ENCODE measurements around the gene SLC36A4.

The SLC36A4 gene

DNA sequence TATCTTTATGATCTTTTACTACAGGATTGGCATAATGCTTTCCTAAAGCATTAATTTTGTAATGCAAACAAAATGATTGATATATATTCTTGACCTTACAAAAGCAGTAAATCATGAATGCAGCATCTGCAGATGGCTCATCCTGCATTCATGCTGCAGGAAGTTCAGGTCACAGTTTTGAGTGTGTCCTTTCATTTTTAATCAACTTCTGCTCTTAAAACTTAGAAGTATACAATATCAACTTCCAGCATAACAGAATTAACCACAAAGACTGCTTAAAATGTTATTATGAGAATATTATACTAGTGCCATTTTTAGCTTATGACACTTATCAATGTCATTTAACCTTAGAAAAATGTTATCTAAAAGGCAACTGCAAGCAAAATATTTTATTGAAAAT, 54.0 kb downstream of the SLC36A4 start:
- Histone ChIP-seq H3K27ac (no peak overlapping the region), H3K4me3 (no peak overlapping the region), H3K36me3 (peaks cover 0 to 15% (median 5%) of the 10 kb centered on the region in 11 experiments; a peak in 8 of 22 replicates), H3K4me1 (no peaks in the 10 kb centered on the region), H3K9ac (no peak overlapping the region), H3K27me3 (no peaks in the 10 kb centered on the region), H3K4me2 (no peak overlapping the region), H3K9me3 (replicated peaks in 1 of 11) (no peaks in the 10 kb centered on the region), H4K20me1 (no peaks in the 10 kb centered on the region)
- no peak for TF ChIP-seq Cebpa-rat (IDR thresholded peaks at IDR 0.05)

GRCh38 chr11:93143186-93143585, 54.6 kb downstream of the SLC36A4 start:
- no peak overlapping the region for H3K27ac ChIP-seq
- no peaks in the 10 kb centered on the region for H3K27me3 ChIP-seq
- no peak overlapping the region for H3K4me3 ChIP-seq
- no peak overlapping the region for H3K4me2 ChIP-seq
- H3K36me3 ChIP-seq, result peaks cover 0 to 11% (median 0%) of the 10 kb centered on the region in 11 experiments; a peak in 7 of 22 replicates
- H3K9ac ChIP-seq, result no peak overlapping the region
- no peaks in the 10 kb centered on the region for H4K20me1 ChIP-seq
- no peaks in the 10 kb centered on the region for H3K9me3 ChIP-seq (replicated peaks in 1 of 11)
- no peak for TF ChIP-seq Cebpa-rat (IDR thresholded peaks at IDR 0.05)
- no peaks in the 10 kb centered on the region for H3K4me1 ChIP-seq

- H3K4me1 ChIP-seq, result no peaks in the 10 kb centered on the region
- H3K36me3 ChIP-seq, result no peaks in the 10 kb centered on the region
- no peak overlapping the region for H3K27ac ChIP-seq
- no peak overlapping the region for H3K4me2 ChIP-seq
- H3K9me3 ChIP-seq (replicated peaks in 1 of 11), result 0 out of 22 replicates have a peak, but pooled peaks cover 0 to 3% (median 0%) of the 10 kb centered on the region in 11 experiments
- H3K27me3 ChIP-seq, result no peaks in the 10 kb centered on the region
- TF ChIP-seq Cebpa-rat (IDR thresholded peaks at IDR 0.05), result no peak
- H4K20me1 ChIP-seq, result no peaks in the 10 kb centered on the region
- H3K4me3 ChIP-seq, result no peak overlapping the region
- no peak overlapping the region for H3K9ac ChIP-seq
These were observed 64.2 kb downstream of the SLC36A4 start for GRCh38 chr11:93133488-93134109.

GRCh38 chr11:93132836-93133235, 65.0 kb downstream of the SLC36A4 start:
- Histone ChIP-seq H3K27me3 (no peaks in the 10 kb centered on the region), H3K9me3 (replicated peaks in 1 of 11) (0 out of 22 replicates have a peak, but pooled peaks cover 0 to 3% (median 0%) of the 10 kb centered on the region in 11 experiments), H3K27ac (no peak overlapping the region), H3K9ac (no peak overlapping the region), H4K20me1 (no peaks in the 10 kb centered on the region), H3K4me1 (no peaks in the 10 kb centered on the region), H3K4me2 (no peak overlapping the region), H3K36me3 (no peaks in the 10 kb centered on the region), H3K4me3 (no peak overlapping the region)
- no peak for TF ChIP-seq Cebpa-rat (IDR thresholded peaks at IDR 0.05)

DNA sequence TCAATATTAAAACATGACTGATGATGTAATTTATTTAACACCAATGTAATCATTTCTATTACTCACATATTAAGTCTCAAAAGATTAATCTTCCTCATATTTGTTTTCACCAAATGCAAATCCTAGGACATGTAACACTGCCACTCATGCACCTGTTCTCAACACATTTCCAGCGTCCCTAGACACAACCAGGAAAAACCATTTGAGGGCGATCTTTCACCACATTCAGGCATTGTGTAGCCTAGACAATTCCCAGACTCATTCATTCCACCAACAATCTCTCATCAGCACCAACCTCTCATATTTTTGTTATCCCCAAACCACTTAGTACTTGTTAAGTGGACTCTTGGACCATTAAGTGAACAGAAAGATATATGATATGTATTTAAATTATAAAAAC, 66.1 kb downstream of the SLC36A4 start:
- H3K9ac ChIP-seq, result no peak overlapping the region
- H3K9me3 ChIP-seq (replicated peaks in 1 of 11), result 0 out of 22 replicates have a peak, but pooled peaks cover 0 to 3% (median 0%) of the 10 kb centered on the region in 11 experiments
- H3K36me3 ChIP-seq, result no peaks in the 10 kb centered on the region
- no peaks in the 10 kb centered on the region for H3K4me1 ChIP-seq
- H3K27me3 ChIP-seq, result no peaks in the 10 kb centered on the region
- H4K20me1 ChIP-seq, result no peaks in the 10 kb centered on the region
- no peak overlapping the region for H3K4me2 ChIP-seq
- no peak overlapping the region for H3K27ac ChIP-seq
- H3K4me3 ChIP-seq, result no peak overlapping the region
- TF ChIP-seq Cebpa-rat (IDR thresholded peaks at IDR 0.05), result no peak

- Histone ChIP-seq H3K4me2 (no peak overlapping the region), H3K36me3 (no peaks in the 10 kb centered on the region), H3K27me3 (no peaks in the 10 kb centered on the region), H3K9ac (no peak overlapping the region), H3K4me3 (no peak overlapping the region), H3K9me3 (replicated peaks in 1 of 11) (peaks cover 0 to 5% (median 0%) of the 10 kb centered on the region in 11 experiments; a peak in 1 of 22 replicates), H3K4me1 (no peaks in the 10 kb centered on the region), H4K20me1 (no peaks in the 10 kb centered on the region), H3K27ac (no peak overlapping the region)
- no peak for TF ChIP-seq Cebpa-rat (IDR thresholded peaks at IDR 0.05)
These were observed 69.2 kb downstream of the SLC36A4 start for GRCh38 chr11:93128574-93128973.

DNA sequence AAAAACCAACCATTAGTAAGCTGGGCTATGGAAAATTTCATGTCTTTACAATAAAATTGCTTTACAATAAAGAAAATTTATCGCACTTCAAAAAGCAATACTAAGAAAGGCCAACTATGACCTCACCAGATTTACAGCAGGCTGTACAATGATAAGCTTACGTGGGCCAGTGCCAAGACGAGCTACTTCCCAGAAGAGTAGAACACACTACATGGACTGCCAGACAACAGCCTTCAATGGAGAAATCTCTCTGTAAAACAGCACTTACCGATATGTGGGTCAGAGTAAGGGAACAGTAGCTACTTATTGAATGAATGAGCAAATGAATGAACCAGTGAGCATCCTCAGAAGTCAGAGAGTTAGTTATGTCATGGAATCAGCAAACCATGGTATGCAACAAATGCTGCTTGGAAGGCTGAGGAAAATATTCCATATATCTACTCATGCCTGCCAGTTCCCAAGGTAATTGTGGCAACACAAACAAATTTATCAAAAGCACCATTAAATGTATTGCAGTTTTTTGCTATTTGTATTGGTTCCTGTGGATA, 74.4 kb downstream of the SLC36A4 start:
- no peak overlapping the region for H3K9ac ChIP-seq
- H3K9me3 ChIP-seq (replicated peaks in 1 of 11), result peaks cover 0 to 5% (median 0%) of the 10 kb centered on the region in 11 experiments; a peak in 1 of 22 replicates
- no peak for TF ChIP-seq Cebpa-rat (IDR thresholded peaks at IDR 0.05)
- H3K4me1 ChIP-seq, result no peaks in the 10 kb centered on the region
- no peaks in the 10 kb centered on the region for H4K20me1 ChIP-seq
- H3K4me2 ChIP-seq, result no peak overlapping the region
- H3K4me3 ChIP-seq, result no peak overlapping the region
- no peaks in the 10 kb centered on the region for H3K36me3 ChIP-seq
- no peak overlapping the region for H3K27ac ChIP-seq
- no peaks in the 10 kb centered on the region for H3K27me3 ChIP-seq

DNA sequence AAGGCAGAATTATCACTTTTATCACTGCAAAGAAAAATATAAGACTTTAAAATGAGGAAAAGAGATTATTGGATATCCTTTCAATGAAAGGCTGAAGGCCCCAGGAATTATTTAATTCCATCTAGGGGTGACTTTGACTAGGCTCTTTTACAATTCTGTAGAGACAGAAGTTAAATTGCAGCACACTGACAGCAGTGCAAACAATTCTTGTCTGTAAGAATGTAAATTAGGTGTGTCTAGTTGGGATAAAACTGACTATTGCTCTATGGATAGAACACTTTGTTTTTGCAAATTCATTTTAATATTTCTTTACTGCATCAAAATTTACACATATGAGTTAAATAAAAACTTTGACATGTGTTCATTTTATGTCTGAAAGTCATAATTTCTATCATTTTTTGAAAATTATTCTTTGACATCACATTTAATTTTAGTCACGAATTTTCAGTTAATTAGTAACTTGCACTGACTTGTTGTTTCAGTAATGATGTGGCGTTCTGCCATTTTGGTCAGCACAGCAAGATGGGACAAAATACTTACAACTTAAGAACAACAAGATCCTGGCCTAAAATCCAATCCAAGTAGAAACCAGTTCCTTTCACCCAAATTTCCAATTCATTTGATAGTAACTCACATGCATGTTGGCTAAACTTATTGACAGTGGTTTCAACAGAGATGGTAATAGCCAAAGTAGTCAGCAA, 75.1 kb downstream of the SLC36A4 start:
- H3K4me1 ChIP-seq, result no peaks in the 10 kb centered on the region
- no peak overlapping the region for H3K4me3 ChIP-seq
- H3K27ac ChIP-seq, result no peak overlapping the region; a peak in 1 of 22 replicates
- H4K20me1 ChIP-seq, result no peaks in the 10 kb centered on the region
- H3K27me3 ChIP-seq, result no peaks in the 10 kb centered on the region
- H3K36me3 ChIP-seq, result no peaks in the 10 kb centered on the region
- H3K9ac ChIP-seq, result no peak overlapping the region
- H3K4me2 ChIP-seq, result no peak overlapping the region
- no peak for TF ChIP-seq Cebpa-rat (IDR thresholded peaks at IDR 0.05)
- H3K9me3 ChIP-seq (replicated peaks in 1 of 11), result peaks cover 0 to 5% (median 0%) of the 10 kb centered on the region in 11 experiments; a peak in 1 of 22 replicates

GRCh38 chr11:93118276-93118675, 79.5 kb downstream of the SLC36A4 start:
- H3K9ac ChIP-seq, result no peak overlapping the region
- no peak overlapping the region for H3K4me2 ChIP-seq

More at GRCh38 chr11:93118276-93118675, 79.5 kb downstream of the SLC36A4 start:
- Histone ChIP-seq H4K20me1 (no peaks in the 10 kb centered on the region), H3K27ac (no peak overlapping the region), H3K36me3 (no peaks in the 10 kb centered on the region), H3K4me1 (no peaks in the 10 kb centered on the region; a peak in 1 of 20 replicates), H3K9me3 (replicated peaks in 1 of 11) (no peaks in the 10 kb centered on the region), H3K27me3 (no peaks in the 10 kb centered on the region), H3K4me3 (no peak overlapping the region)
- no peak for TF ChIP-seq Cebpa-rat (IDR thresholded peaks at IDR 0.05)

All from BLaER1 treated with 17β-estradiol and CSF1 and Interleukin-3, amounts not matched to agents 10 nM and 100 nM (cell line).